Mucosa of gallbladder (tissue), 1 donor: ENCODE results near the gene DOHH. TPM values are rescaled to one million over a fixed set of nuclear protein-coding genes. Genes with fewer than 3 reads are reported as not detected.

ENCODE experiments used
- DNase-seq: peaks from one replicate; pipeline ENCODE4 v3.0.0-alpha.2; 2020; ENCODE audit warnings: low spot score
- total RNA-seq: library from RNA; stranded (reverse); gene quantifications from one replicate; pipeline ENCODE4 v1.2.1, GENCODE V29; 2021
- donor health status: DM: no; HTN: no; CAD: no.

The DOHH gene
- total RNA-seq, 1 donor from 2014 or later = 11.6 TPM

GRCh38 chr19:3441986-3442329, 58.5 kb downstream of the DOHH start:
- no peak for DNase-seq

GRCh38 chr19:3441089-3441985, 59.1 kb downstream of the DOHH start:
- no peak for DNase-seq

Other genes starting within 250 kb of the DOHH start
- gene NFIC, start 134.1 kb downstream of the DOHH start, total RNA-seq = 254 TPM
- 712 TPM for gene SMIM24, start 20.1 kb downstream of the DOHH start, total RNA-seq
- gene SMIM44, start 17.2 kb downstream of the DOHH start, total RNA-seq = 3.7 TPM
- gene FZR1, start 5.6 kb upstream of the DOHH start, total RNA-seq = 84.7 TPM
- gene TEKTIP1, start 38.5 kb upstream of the DOHH start, total RNA-seq = 10.3 TPM
- gene MFSD12, start 56.9 kb upstream of the DOHH start, total RNA-seq = 64.1 TPM
- gene HMG20B, start 72.3 kb upstream of the DOHH start, total RNA-seq = 100 TPM
- gene GIPC3, start 84.8 kb upstream of the DOHH start, total RNA-seq = 1.3 TPM
- 4.9 TPM for gene TBXA2R, start 106.2 kb upstream of the DOHH start, total RNA-seq
- gene CACTIN, start 126.1 kb upstream of the DOHH start, total RNA-seq = 25.8 TPM
- gene PIP5K1C, start 199.8 kb upstream of the DOHH start, total RNA-seq = 72.9 TPM
- gene TJP3, start 207.7 kb upstream of the DOHH start, total RNA-seq = 141 TPM